ENCODE data around the gene MUC4.
"Not testable (repeated sequence)": the region's sequence is repeated elsewhere in the genome, so short reads cannot be mapped to it uniquely, and the experiment has no call there.

Gene MUC4

DNA sequence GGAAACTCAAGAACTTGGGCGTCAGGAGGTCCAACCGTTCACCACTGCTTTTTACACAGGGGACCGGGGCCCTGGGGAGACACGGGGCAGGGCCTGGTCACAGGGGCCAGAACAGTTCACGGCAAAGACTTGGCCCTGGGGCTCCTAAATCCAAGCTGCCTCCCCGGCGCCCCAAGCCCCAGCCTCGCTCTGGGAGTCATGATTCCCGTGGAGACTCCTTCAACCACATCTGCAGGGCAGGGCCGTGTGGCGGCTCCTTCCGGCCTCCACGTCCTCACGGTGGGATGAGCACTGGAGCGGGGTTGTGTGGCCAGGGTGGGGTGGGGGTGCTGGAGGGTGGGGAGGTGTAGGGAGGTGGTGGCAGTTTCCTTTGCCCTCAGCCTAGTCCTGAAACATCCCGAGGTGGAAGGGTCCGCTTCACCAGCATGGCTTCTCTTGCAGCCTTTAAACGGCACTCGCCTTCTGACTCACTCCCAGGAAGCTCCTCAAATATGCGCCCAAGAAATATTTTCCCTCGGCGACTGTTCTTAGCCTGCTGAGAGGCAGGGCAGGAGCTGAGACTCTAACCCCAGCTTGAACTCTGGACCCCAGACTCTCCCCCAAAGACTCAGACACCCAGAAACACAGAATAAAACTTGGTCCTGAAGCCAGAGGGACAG, 1.8 kb downstream of the MUC4 start:
- DNase-seq (ENCODE audit: low read depth) = no peak

GRCh38 chr3:195809291-195809785, 2.4 kb downstream of the MUC4 start:
- DNase-seq (ENCODE audit: low read depth) = no peak

- no peak for DNase-seq (ENCODE audit: low read depth)
Measured at GRCh38 chr3:195808741-195809290, 2.9 kb downstream of the MUC4 start.

DNA sequence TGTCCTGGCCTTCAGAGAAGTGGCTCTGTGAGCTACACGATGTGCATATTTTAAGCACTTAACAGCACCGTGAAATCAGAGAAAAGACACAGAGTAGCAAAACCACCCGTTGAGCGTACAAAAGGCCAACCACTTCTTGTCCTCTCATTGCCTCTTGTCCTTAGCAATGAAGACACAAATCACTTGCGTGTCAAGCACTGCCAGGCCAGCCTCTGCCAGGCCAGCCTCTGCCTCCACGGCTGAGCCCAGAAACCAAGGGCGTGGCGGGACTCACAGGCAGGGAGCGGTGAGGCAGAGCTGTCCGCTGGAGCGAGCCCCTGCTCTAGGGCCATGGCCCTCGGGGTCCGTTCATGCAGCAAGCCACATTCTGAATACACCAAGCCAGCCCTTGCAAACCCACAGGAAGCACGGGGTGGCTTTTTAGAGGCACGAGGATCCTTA, 4.0 kb downstream of the MUC4 start:
- no peak for DNase-seq (ENCODE audit: low read depth)

DNA sequence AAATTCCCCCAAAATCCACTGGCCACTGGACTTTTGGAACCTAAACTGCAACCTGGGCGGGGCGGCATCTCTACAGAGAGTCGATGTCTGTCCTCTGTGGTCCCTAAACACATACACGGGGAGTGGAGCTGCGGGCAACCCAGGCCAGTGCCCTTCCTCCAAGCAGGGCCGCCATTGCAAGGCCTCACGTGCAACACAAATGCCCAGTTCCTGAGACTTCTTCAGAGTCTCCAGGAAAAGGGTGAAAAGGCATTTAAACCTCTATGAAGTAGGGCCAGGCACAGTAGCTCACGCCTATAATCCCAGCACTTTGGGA, 4.9 kb downstream of the MUC4 start:
- DNase-seq (ENCODE audit: low read depth) = no peak

DNA sequence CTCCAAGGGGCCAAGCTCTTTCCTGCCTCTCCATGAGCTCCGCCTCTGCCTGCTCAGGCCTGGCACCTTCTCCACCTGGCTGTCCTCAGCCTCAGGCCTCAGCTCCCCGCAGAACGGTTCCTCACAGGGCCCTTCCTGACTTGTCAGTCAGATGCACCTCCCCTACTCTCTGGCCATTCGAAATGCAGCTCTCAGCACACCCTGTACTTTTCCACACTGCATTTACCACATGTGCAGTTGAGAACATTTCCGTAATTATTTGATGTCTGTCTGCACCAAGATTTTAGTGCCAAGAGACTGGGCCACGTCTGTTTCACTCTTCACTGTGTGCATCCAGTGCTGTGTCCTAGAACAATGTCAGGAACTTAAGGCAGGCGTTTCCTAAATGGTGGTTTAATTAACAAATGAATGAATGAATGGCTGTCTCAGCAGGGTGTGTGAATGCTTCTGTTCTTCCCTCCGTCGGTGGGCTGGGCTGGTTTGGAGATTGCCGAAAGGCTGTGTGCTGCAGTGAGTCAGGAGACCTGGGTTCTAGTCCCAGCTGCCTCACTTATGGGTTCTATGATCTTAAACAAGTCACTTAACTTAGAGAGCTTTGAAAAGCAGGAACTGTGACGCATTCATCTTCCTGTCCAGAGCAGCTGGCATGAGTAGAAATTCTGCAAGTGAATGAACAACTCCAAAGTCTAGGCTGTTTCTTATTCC, 5.4 kb downstream of the MUC4 start:
- DNase-seq (ENCODE audit: low read depth) = no peak

DNA sequence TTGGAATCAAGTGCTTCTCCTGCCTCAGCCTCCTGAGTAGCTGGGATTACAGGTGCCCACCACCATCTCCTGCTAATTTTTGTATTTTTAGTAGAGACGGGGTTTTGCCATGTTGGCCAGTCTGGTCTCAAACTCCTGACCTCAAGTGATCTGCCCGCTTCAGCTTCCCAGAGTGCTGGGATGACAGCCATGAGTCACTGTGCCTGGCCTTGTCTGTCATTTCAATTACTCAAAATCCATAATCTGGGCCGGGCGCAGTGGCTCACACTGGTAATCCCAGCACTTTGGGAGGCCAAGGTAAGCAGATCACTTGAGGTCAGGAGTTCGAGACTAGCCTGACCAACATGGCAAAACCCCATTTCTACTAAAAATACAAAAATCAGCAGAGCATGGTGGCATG, 6.1 kb downstream of the MUC4 start:
- not testable (repeated sequence) for DNase-seq (ENCODE audit: low read depth)

DNA sequence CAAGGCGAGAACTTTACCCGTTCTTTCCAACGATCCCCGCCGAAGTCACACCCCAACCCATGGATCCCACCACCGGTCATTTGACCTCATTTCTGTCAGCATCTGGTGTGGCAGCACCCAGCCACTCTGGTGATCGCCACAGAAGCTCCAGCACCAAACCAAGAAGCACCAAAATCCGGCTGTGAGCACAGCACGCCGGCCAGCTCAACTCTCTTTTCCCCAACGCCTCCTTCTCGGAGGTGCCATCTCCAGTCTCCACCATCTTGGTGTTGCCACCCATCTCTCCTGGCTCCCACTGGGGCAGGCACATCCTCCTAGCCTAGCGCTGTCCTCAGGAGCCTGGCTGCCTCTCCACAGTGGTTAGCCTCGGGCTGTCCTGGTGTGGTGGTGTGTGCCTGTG, 6.5 kb downstream of the MUC4 start:
- no peak for DNase-seq (ENCODE audit: low read depth)

GRCh38 chr3:195803289-195803908, 8.3 kb downstream of the MUC4 start:
- no peak for DNase-seq (ENCODE audit: low read depth)

GRCh38 chr3:195802795-195803194, 8.9 kb downstream of the MUC4 start:
- DNase-seq (ENCODE audit: low read depth) = no peak

DNA sequence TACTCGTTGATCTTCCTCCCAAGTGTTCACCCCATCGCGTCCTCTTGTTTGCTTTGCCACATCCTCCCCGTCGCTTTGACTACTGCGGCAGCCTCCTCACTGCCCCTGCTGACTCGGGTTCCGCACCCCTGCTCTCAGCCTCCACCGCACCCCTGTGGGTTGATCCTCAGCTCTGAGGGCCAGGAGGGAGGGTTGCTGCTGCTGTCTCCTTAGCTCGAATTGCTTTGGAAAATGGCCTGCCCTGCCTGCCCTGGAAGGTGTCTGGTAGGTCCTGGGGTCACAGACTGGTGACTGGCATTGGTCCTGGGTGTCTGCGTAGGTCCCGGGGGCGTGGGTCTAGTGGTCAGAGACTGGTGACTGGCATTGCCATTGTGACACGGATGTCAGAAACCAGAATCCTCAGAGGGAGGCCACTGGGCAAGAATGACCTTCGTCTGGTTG, 9.4 kb downstream of the MUC4 start:
- DNase-seq (ENCODE audit: low read depth) = peak; percentile 9

- no peak for DNase-seq (ENCODE audit: low read depth)
Measured at GRCh38 chr3:195801251-195802183, 10.2 kb downstream of the MUC4 start.

DNA sequence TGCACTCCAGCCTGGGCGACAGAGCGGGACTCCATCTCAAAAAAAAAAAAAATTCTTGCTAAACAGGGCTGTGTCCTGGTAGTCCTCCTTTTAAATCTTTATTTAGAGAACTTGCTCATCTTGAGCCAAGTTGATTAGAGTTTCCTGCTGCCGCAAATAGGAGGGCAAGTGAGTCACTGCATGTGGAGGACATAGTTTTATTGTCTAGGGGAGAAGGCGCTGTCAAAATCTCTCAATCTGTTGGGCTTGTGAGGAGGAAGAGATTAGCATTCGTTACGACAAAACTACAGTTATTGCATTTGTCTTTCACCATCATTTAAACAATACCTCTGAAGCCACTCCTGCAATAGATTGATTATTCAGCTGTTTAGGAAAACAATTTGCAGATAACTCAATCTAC, 11.5 kb downstream of the MUC4 start:
- no peak for DNase-seq (ENCODE audit: low read depth)

- DNase-seq (ENCODE audit: low read depth) = no peak
Measured at GRCh38 chr3:195796795-195797194, 14.9 kb downstream of the MUC4 start.

DNA sequence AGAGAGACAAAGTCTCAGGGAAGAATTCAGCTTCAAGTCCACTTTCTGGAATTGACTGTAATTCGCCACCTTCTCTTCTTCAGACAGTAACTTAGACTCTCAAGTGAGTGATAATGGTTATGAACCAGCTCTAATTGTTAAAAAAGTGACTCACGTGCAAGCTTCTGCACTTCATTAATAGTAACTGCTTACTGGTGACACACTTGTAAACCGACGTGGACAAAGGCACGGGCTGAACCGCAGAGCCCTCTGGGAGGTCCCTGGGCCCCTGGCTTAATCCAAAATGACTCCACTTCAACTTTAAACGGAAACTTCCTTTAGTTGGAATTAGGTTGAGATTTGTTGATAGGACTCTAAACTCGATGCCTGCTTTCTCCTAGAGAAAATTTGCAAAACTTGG, 17.0 kb downstream of the MUC4 start:
- DNase-seq (ENCODE audit: low read depth) = no peak

- DNase-seq (ENCODE audit: low read depth) = not testable (repeated sequence)
Measured at GRCh38 chr3:195792621-195793020, 19.1 kb downstream of the MUC4 start.

DNA sequence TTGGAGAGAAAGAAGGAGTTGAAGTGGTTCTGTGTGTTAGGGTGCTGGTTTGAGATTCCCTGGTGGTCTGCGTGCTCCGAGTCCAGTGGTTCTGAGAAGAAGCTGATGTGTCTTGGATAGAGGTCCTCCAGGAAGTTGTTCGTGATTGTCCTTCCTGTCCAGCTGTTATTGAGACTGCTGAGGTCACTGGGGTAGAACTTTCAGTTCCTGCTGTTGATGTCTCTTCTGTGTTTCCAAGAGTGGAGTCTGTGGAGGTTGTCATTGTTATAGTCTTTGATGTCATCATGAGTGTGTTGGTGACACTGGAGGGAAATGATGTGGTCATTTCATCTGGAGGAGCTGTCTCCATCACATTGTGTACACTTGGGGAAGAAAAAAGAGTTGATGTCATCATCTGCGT, 20.8 kb downstream of the MUC4 start:
- DNase-seq (ENCODE audit: low read depth) = no peak

- no peak for DNase-seq (ENCODE audit: low read depth)
Measured at GRCh38 chr3:195788711-195789581, 22.8 kb downstream of the MUC4 start.

DNA sequence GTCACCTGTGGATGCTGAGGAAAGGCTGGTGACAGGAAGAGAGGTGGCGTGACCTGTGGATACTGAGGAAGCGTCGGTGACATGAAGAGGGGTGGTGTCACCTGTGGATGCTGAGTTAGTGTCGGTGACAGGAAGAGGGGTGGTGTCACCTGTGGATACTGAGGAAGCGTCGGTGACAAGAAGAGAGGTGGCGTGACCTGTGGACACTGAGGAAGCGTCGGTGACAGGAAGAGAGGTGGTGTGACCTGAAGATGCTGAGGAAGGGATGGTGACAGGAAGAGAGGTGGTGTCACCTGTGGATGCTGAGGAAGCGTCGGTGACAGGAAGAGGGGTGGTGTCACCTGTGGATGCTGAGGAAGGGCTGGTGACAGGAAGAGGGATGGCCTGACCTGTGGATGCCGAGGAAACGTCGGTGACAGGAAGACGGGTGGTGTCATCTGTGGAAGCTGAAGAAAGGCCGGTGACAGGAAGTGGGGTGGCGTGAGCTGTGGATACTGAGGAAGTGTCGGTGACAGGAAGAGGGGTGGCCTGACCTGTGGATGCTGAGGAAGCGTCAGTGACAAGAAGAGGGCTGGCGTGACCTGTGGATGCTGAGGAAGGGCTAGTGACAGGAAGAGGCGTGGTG, 25.8 kb downstream of the MUC4 start:
- DNase-seq (ENCODE audit: low read depth) = not testable (repeated sequence)

GRCh38 chr3:195784031-195784430, 27.7 kb downstream of the MUC4 start:
- not testable (repeated sequence) for DNase-seq (ENCODE audit: low read depth)
